HCT116 (cell line): ENCODE data around the gene LTBR. TPM values are rescaled to one million over a fixed set of nuclear protein-coding genes. Genes with fewer than 3 reads are reported as not detected.

Experiments used
- ATAC-seq: fragments of 200-7000 bp; cut with Tn5 transposase; 2 replicates; pipeline ENCODE4 v1.9.1; 2020; ENCODE audit warnings: mild to moderate bottlenecking, moderate library complexity
- BruUV-seq: library from RNA; stranded (reverse); fragments of 400-500 nt; replicated peaks from 2 replicates; lab custom pipeline; 2021; lab: Mats Ljungman, UMichigan
- CTCF ChIA-PET: fragments of 300-600 bp; sonication (Branson Sonifier 250); formaldehyde crosslinking; loops from one replicate; lab custom pipeline; 2021; ENCODE audit warnings: antibody characterized with exemption; lab: Charles Lee
- POLR2A ChIA-PET: fragments of 300-600, 350-600 bp; sonication (Branson Sonifier 250); formaldehyde crosslinking; loops from one replicate; lab custom pipeline; 2021; ENCODE audit warnings: antibody characterized with exemption; lab: Charles Lee
- RAD21 ChIA-PET, 2 experiments: fragments of 300-600 bp; sonication (Branson Sonifier 250); formaldehyde crosslinking; loops; one replicate each; lab custom pipeline; 2023; ENCODE audit warnings: low total read pairs in 2 of 2; ENCODE audit not compliant: uncharacterized antibody in 2 of 2, unreplicated experiment in 2 of 2, low non-redundant PET in 1 of 2; lab: Charles Lee
- DNase-seq: peaks from one replicate; pipeline ENCODE4 v3.0.0-alpha.2; 2010; ENCODE audit warnings: low read depth, low spot score
- H2AFZ ChIP-seq: fragments of 200-600 bp; shearing (Covaris generic), sonication (generic); 2 replicates; pipeline ENCODE4 v1.6.1; 2017; ENCODE audit warnings: low read depth, mixed run types, mixed read lengths, antibody characterized with exemption, low read length; ENCODE audit not compliant: poor library complexity, severe bottlenecking
- H3K27ac ChIP-seq: 2 replicates; pipeline ENCODE4 v1.5.1; 2012; ENCODE audit warnings: low read depth, low read length
- H3K27me3 ChIP-seq: fragments of 200-600 bp; sonication (generic); 2 replicates; pipeline ENCODE4 v1.6.1; 2016; ENCODE audit warnings: mixed run types, low read length, mixed read lengths; ENCODE audit not compliant: insufficient read depth
- H3K36me3 ChIP-seq, 2 experiments: fragments of 200-500 bp in 1 of 2; fragments of 200-600 bp in 1 of 2; sonication (Bioruptor generic) in 1 of 2; sonication (generic) in 1 of 2; 2 replicates each; pipeline versions ENCODE4 v1.5.1 to v1.6.1; 2014 to 2016; ENCODE audit warnings: low read length in 2 of 2, inconsistent platforms in 1 of 2, mixed read lengths in 1 of 2, mixed run types in 1 of 2; ENCODE audit not compliant: insufficient read depth in 2 of 2, control insufficient read depth in 1 of 2
- H3K4me1 ChIP-seq, 2 experiments: fragments of 200-600 bp in 1 of 2; sonication (generic) in 1 of 2; 2 replicates each; pipeline versions ENCODE4 v1.5.1 to v1.6.1; 2012 to 2017; ENCODE audit warnings: low read length in 2 of 2, inconsistent platforms in 1 of 2, mild to moderate bottlenecking in 1 of 2, mixed read lengths in 1 of 2, mixed run types in 1 of 2, moderate library complexity in 1 of 2; ENCODE audit not compliant: insufficient read depth in 2 of 2, control insufficient read depth in 1 of 2
- H3K4me2 ChIP-seq: fragments of 200-600 bp; sonication (generic); 2 replicates; pipeline ENCODE4 v1.6.1; 2017; ENCODE audit warnings: mixed run types, low read length, mixed read lengths
- H3K4me3 ChIP-seq, 2 experiments: fragments of 200-600 bp in 1 of 2; sonication (generic) in 1 of 2; replicated peaks in 1 of 2; 2 replicates each; pipeline ENCODE4 v1.5.1; 2011 to 2016; ENCODE audit warnings: low read length in 2 of 2, control low read depth in 1 of 2, low read depth in 1 of 2, mild to moderate bottlenecking in 1 of 2, mixed read lengths in 1 of 2, mixed run types in 1 of 2
- H3K79me2 ChIP-seq: fragments of 200-600 bp; sonication (generic); 2 replicates; pipeline ENCODE4 v1.6.1; 2017; ENCODE audit warnings: mild to moderate bottlenecking, mixed run types, low read length, moderate library complexity, mixed read lengths; ENCODE audit not compliant: insufficient read depth
- H3K9ac ChIP-seq: fragments of 200-600 bp; sonication (generic); 2 replicates; pipeline ENCODE4 v1.6.1; 2016; ENCODE audit warnings: low read length, mixed read lengths
- H3K9me2 ChIP-seq: fragments of 200-600 bp; sonication (generic), shearing (Covaris generic); 2 replicates; pipeline ENCODE4 v1.6.1; 2017; ENCODE audit warnings: mixed run types, mild to moderate bottlenecking, moderate library complexity; ENCODE audit not compliant: insufficient read depth
- H3K9me3 ChIP-seq, 2 experiments: fragments of 200-500 bp in 1 of 2; fragments of 200-600 bp in 1 of 2; sonication (Bioruptor generic) in 1 of 2; sonication (generic) in 1 of 2; 2 replicates each; pipeline ENCODE4 v1.6.1; 2014 to 2017; ENCODE audit warnings: low read length in 2 of 2, mixed read lengths in 2 of 2, inconsistent platforms in 1 of 2, low read depth in 1 of 2, mild to moderate bottlenecking in 1 of 2, mixed run types in 1 of 2, moderate library complexity in 1 of 2; ENCODE audit not compliant: control insufficient read depth in 1 of 2, insufficient read depth in 1 of 2
- H4K20me1 ChIP-seq: fragments of 200-600 bp; sonication (generic), shearing (Covaris generic); 2 replicates; pipeline ENCODE4 v1.6.1; 2017; ENCODE audit warnings: mixed run types, mild to moderate bottlenecking, moderate library complexity; ENCODE audit not compliant: insufficient read depth
- CBX3 ChIP-seq: IDR thresholded peaks from 2 replicates; pipeline ENCODE4 v1.6.1; 2012; ENCODE audit warnings: low read depth
- CEBPB ChIP-seq: IDR thresholded peaks from 2 replicates; pipeline ENCODE4 v1.6.1; 2012; ENCODE audit warnings: low read depth
- CTCF ChIP-seq, 3 experiments: fragments of 200-600 bp in 1 of 3; sonication (generic) in 1 of 3; IDR thresholded peaks in 2 of 3; conservative IDR thresholded peaks in 1 of 3; 2 replicates each; pipeline ENCODE4 v1.5.1; 2012 to 2017; ENCODE audit warnings: low read depth in 2 of 3, low read length in 2 of 3, antibody characterized with exemption in 1 of 3, borderline replicate concordance in 1 of 3, control low read depth in 1 of 3, mild to moderate bottlenecking in 1 of 3, mixed read lengths in 1 of 3, mixed run types in 1 of 3, moderate library complexity in 1 of 3; ENCODE audit not compliant: insufficient read depth in 1 of 3
- EZH2 ChIP-seq: fragments of 200-600 bp; sonication (generic); IDR thresholded peaks from 2 replicates; pipeline ENCODE4 v1.6.1; 2017; ENCODE audit warnings: antibody characterized with exemption, mixed run types
- EZH2phosphoT487 ChIP-seq: fragments of 200-600 bp; IDR thresholded peaks from 2 replicates; pipeline ENCODE4 v1.6.1; 2018; ENCODE audit warnings: antibody characterized with exemption, borderline replicate concordance
- POLR2A ChIP-seq: IDR thresholded peaks from 2 replicates; pipeline ENCODE4 v1.7.0; 2011; ENCODE audit warnings: borderline replicate concordance; ENCODE audit not compliant: insufficient read depth, insufficient read length; ENCODE audit errors: extremely low read depth
- POLR2AphosphoS5 ChIP-seq: IDR thresholded peaks from 2 replicates; pipeline ENCODE4 v1.6.1; 2011; ENCODE audit warnings: mild to moderate bottlenecking, low read depth, low read length, moderate library complexity
- SP1 ChIP-seq: IDR thresholded peaks from 2 replicates; pipeline ENCODE4 v1.6.1; 2012; ENCODE audit warnings: low read depth
- SRF ChIP-seq: IDR thresholded peaks from 2 replicates; pipeline ENCODE4 v1.6.1; 2012; ENCODE audit warnings: low read depth
- TCF7L2 ChIP-seq: IDR thresholded peaks from 2 replicates; pipeline ENCODE4 v1.7.0; 2011; ENCODE audit warnings: borderline replicate concordance, inconsistent platforms; ENCODE audit not compliant: insufficient read depth, insufficient read length; ENCODE audit errors: extremely low read depth
- YY1 ChIP-seq: IDR thresholded peaks from 2 replicates; pipeline ENCODE4 v1.6.1; 2011; ENCODE audit warnings: low read length, low read depth, moderate library complexity, mild to moderate bottlenecking; ENCODE audit not compliant: insufficient replicate concordance; ENCODE audit errors: extremely low read depth
- ZNF274 ChIP-seq: fragments of 200-500 bp; sonication (Bioruptor generic); IDR thresholded peaks from 2 replicates; pipeline ENCODE4 v1.6.1; 2014; ENCODE audit warnings: mild to moderate bottlenecking, low read depth, low read length, inconsistent platforms
- intact Hi-C: fragments of 100-400 bp; cut with micrococcal nuclease; formaldehyde crosslinking; loops from 2 replicates; pipeline ENCODE4 v1.10.0; 2022
- total RNA-seq: library from RNA; stranded (reverse); gene quantifications from one replicate; pipeline ENCODE4 v1.2.1, GENCODE V29; 2021; ENCODE audit not compliant: unreplicated experiment

The LTBR gene
- total RNA-seq, 1 experiment from 2014 or later = 128 TPM

DNA sequence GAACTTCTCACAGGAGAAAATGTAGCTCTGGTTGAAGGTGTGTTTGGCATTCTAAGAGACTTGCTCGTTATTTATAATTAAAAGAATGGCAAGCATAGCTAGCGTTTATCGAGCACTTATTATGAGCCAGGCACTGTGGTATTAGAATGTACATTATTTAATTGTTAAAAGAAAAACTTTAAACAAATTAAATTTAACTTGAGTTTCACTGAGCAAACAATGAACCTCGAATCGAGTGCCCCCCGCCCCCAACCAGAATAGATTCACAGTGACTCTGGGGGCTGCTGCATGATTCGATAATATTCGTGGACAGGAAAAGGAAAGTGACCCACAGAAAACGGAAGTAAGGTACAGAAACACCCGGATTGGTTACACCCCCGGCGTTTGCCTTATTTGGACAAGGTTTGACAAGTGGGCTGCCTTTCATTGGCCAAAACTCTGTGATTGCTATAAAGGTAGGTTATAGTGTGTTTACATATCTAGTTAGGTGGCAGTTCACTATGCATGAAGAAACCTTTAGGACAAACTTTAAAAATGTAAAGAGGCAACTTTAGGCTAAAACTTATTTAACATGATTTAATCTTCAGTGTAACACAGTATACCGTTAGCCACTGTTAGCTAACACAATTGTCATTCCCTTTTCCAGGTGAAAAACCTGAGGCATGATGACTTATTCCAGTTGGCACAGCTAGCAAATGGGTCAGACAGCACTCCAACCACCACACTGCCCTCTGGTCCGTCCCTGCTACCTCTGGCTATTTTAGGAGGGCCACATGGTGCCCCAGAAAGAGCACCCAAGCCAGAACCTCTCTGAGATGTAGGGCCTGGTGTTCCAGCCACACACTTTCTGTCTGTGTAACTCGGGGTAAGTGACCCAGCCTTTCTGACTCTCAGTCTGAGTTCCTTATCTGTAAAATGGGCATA is 15.7 kb upstream of the LTBR start:
- Histone ChIP-seq H2AFZ (no peak overlapping the region), H3K27ac (peak overlapping the region; percentile 100), H3K9me3 (no peaks in the 10 kb centered on the region), H3K9ac (peak overlapping the region; percentile 70), H3K4me2 (peak overlapping the region; percentile 72), H3K36me3 (peaks cover 0 to 15% of the 10 kb centered on the region in 2 experiments; a peak in 1 of 4 replicates), H3K9me2 (no peaks in the 10 kb centered on the region), H3K27me3 (no peaks in the 10 kb centered on the region), H4K20me1 (no peaks in the 10 kb centered on the region)
- BruUV-seq = no TSS peak
- CTCF ChIA-PET = interaction anchor here (1.2 to 1.4 kb wide), 3 partner anchors 9 to 42 kb away, joined by 3 to 4 read pairs (median 4); no protein-coding TSS in a partner anchor
- no peak for DNase-seq
- no peak for TF ChIP-seq POLR2A
- TF ChIP-seq CEBPB = no peak
- no peak for TF ChIP-seq EZH2phosphoT487
- no peak for TF ChIP-seq EZH2
- no peak for TF ChIP-seq ZNF274
- no peak for TF ChIP-seq TCF7L2
- TF ChIP-seq SP1 = no peak
- no peak for TF ChIP-seq POLR2AphosphoS5
- no peak for TF ChIP-seq SRF
- no peak for TF ChIP-seq YY1
- TF ChIP-seq CBX3 = no peak
- no peak for TF ChIP-seq CTCF (IDR thresholded peaks at IDR 0.05 in 2 of 3, conservative IDR thresholded peaks at IDR 0.05 in 1 of 3; ENCODE audit: borderline replicate concordance in 1 of 3, insufficient read depth in 1 of 3, low read depth in 2 of 3, low read length in 2 of 3)
- TF ChIP-seq, all 23 proteins: peak for 0
- intact Hi-C loops = no loop called here
- peaks cover 75% of the 10 kb centered on the region for H3K79me2 ChIP-seq
- ATAC-seq = no peak
- RAD21 ChIA-PET = interaction anchor here in 1 of 2 experiments (0.6 kb wide), 1 partner anchor 41 kb away, joined by 4 read pairs; no protein-coding TSS in a partner anchor
- peaks cover 68 to 99% of the 10 kb centered on the region in 2 experiments for H3K4me1 ChIP-seq
- POLR2A ChIA-PET = interaction anchor here (1.1 to 1.2 kb wide), 3 partner anchors 32 to 166 kb away, joined by 4 to 5 read pairs (median 4); partner anchors contain the start of genes GAPDH and VAMP1
- H3K4me3 ChIP-seq = peak overlapping the region; percentile 24 to 49
